ENCODE results near the gene SMYD4. TPM values are rescaled to one million over a fixed set of nuclear protein-coding genes. Genes with fewer than 3 reads are reported as not detected.
"Not testable (repeated sequence)": the region's sequence is repeated elsewhere in the genome, so short reads cannot be mapped to it uniquely, and the experiment has no call there.

SMYD4 gene
- polyA plus RNA-seq, 1 donor from 2014 or later: 6.8 TPM

GRCh38 chr17:1860978-1861377 is 31.3 kb upstream of the SMYD4 start:
- no peak for TF ChIP-seq RAD21 (conservative IDR thresholded peaks at IDR 0.05)
- TF ChIP-seq MXI1 (conservative IDR thresholded peaks at IDR 0.05; ENCODE audit: poor library complexity, severe bottlenecking): no peak
- TF ChIP-seq SMC3 (conservative IDR thresholded peaks at IDR 0.05; ENCODE audit: poor library complexity): no peak
- no peak for TF ChIP-seq CTCF (IDR thresholded peaks at IDR 0.05; ENCODE audit: poor library complexity, severe bottlenecking)
- no peak for TF ChIP-seq EP300 (conservative IDR thresholded peaks at IDR 0.05; ENCODE audit: poor library complexity, severe bottlenecking)
- no peak for TF ChIP-seq EZH2 (IDR thresholded peaks at IDR 0.05; ENCODE audit: borderline replicate concordance, insufficient read depth, low read length, poor library complexity, severe bottlenecking)
- TF ChIP-seq REST (IDR thresholded peaks at IDR 0.05; ENCODE audit: borderline replicate concordance): no peak
- TF ChIP-seq TAF1 (IDR thresholded peaks at IDR 0.05; ENCODE audit: low read depth): no peak
- H3F3A ChIP-seq (ENCODE audit: insufficient read depth, low read length, poor library complexity, severe bottlenecking): no peaks in the 10 kb centered on the region
- no peaks in the 10 kb centered on the region for H3K9me2 ChIP-seq (ENCODE audit: insufficient read depth, low read length)

GRCh38 chr17:1856462-1856861 is 26.8 kb upstream of the SMYD4 start:
- not testable (repeated sequence) for H3K4me3 ChIP-seq (ENCODE audit: low read length); H3K27me3 ChIP-seq (ENCODE audit: insufficient read depth, low read depth, low read length); H3K4me2 ChIP-seq (ENCODE audit: low read length); H3F3A ChIP-seq (ENCODE audit: insufficient read depth, low read length, poor library complexity, severe bottlenecking); H4K20me1 ChIP-seq (ENCODE audit: insufficient read depth); H3K9ac ChIP-seq (ENCODE audit: low read length); H3K27ac ChIP-seq (ENCODE audit: low read length); H2AFZ ChIP-seq (ENCODE audit: low read depth, low read length); H3K9me3 ChIP-seq (ENCODE audit: low read length); H3K36me3 ChIP-seq (ENCODE audit: insufficient read depth, low read length); H3K9me2 ChIP-seq (ENCODE audit: insufficient read depth, low read length); H3K79me2 ChIP-seq (replicated peaks; ENCODE audit: insufficient read depth, low read length)

More at GRCh38 chr17:1860978-1861377, 31.3 kb upstream of the SMYD4 start:
- H4K20me1 ChIP-seq (ENCODE audit: insufficient read depth): no peaks in the 10 kb centered on the region
- H3K36me3 ChIP-seq (ENCODE audit: insufficient read depth, low read length): no peaks in the 10 kb centered on the region
- H3K9ac ChIP-seq (ENCODE audit: low read length): no peak overlapping the region
- no peak overlapping the region for H3K4me3 ChIP-seq (ENCODE audit: low read length)
- no peaks in the 10 kb centered on the region for H3K27me3 ChIP-seq (ENCODE audit: insufficient read depth, low read depth, low read length)
- no peaks in the 10 kb centered on the region for H3K79me2 ChIP-seq (replicated peaks; ENCODE audit: insufficient read depth, low read length)
- H3K9me3 ChIP-seq (ENCODE audit: low read length): no peaks in the 10 kb centered on the region
- no peak overlapping the region for H3K27ac ChIP-seq (ENCODE audit: low read length)
- no peak overlapping the region for H2AFZ ChIP-seq (ENCODE audit: low read depth, low read length)
- H3K4me2 ChIP-seq (ENCODE audit: low read length): no peak overlapping the region

GRCh38 chr17:1853698-1854097 is 24.0 kb upstream of the SMYD4 start:
- no peaks in the 10 kb centered on the region for H3K9me2 ChIP-seq (ENCODE audit: insufficient read depth, low read length)
- H2AFZ ChIP-seq (ENCODE audit: low read depth, low read length): no peak overlapping the region
- H3K27ac ChIP-seq (ENCODE audit: low read length): no peak overlapping the region
- H4K20me1 ChIP-seq (ENCODE audit: insufficient read depth): no peaks in the 10 kb centered on the region
- H3K9ac ChIP-seq (ENCODE audit: low read length): no peak overlapping the region
- no peaks in the 10 kb centered on the region for H3K79me2 ChIP-seq (replicated peaks; ENCODE audit: insufficient read depth, low read length)
- no peaks in the 10 kb centered on the region for H3K9me3 ChIP-seq (ENCODE audit: low read length)
- TF ChIP-seq MXI1 (conservative IDR thresholded peaks at IDR 0.05; ENCODE audit: poor library complexity, severe bottlenecking): no peak
- TF ChIP-seq SMC3 (conservative IDR thresholded peaks at IDR 0.05; ENCODE audit: poor library complexity): no peak
- no peak for TF ChIP-seq CTCF (IDR thresholded peaks at IDR 0.05; ENCODE audit: poor library complexity, severe bottlenecking)
- TF ChIP-seq EP300 (conservative IDR thresholded peaks at IDR 0.05; ENCODE audit: poor library complexity, severe bottlenecking): no peak
- H3K4me2 ChIP-seq (ENCODE audit: low read length): no peak overlapping the region
- H3K27me3 ChIP-seq (ENCODE audit: insufficient read depth, low read depth, low read length): no peaks in the 10 kb centered on the region
- H3K4me3 ChIP-seq (ENCODE audit: low read length): no peak overlapping the region
- H3K36me3 ChIP-seq (ENCODE audit: insufficient read depth, low read length): no peaks in the 10 kb centered on the region
- no peaks in the 10 kb centered on the region for H3F3A ChIP-seq (ENCODE audit: insufficient read depth, low read length, poor library complexity, severe bottlenecking)

All from neural cell (in vitro differentiated cells).